HG02623 (cell line): Measurements from ENCODE around the gene CHST4.
"Not testable (repeated sequence)": the region's sequence is repeated elsewhere in the genome, so short reads cannot be mapped to it uniquely, and the experiment has no call there.

ENCODE experiments used
- ATAC-seq: cut with Tn5 transposase; IDR thresholded peaks from one replicate; pipeline ENCODE4 v1.9.1; 2021; ENCODE audit warnings: moderate library complexity; ENCODE audit not compliant: unreplicated experiment

Gene CHST4

DNA sequence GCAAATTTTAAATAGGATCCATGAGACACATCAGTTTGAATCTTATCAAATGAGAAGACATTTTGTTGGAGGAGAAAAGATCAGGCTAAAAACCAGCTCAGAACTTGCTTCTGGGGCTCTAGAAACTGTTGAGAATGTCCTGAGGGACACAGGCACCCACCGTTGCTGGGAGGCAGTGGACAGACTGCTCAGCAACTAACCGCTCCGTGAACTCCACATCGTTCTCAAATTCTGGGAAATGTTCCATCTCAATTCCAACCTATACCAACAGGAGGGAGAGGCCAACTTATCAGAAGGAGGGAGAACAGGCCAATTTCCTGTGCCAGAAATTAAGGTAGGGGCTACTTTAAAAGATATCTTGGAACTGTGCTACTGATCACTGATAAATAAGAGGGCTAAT lies 42.3 kb downstream of the CHST4 start:
- ATAC-seq = no peak

DNA sequence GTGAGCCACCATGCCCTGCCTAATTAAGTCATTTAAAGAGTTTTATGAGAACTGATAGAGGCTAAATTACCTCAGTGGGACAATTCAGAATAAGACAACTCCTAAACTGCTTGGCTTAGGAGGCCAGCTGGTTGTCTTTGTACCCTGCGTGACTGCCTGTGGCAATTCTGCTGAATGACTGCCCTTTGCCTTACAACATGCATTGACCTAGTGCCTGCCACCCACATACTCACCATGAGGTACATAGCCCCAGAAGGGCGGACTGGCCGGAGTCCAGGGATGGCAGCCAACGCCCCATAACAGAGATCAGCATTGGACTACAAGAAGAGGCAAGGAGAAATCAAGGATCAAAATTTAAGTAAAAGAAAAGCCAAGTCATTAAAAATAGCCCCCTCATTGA lies 43.4 kb downstream of the CHST4 start:
- ATAC-seq = no peak

DNA sequence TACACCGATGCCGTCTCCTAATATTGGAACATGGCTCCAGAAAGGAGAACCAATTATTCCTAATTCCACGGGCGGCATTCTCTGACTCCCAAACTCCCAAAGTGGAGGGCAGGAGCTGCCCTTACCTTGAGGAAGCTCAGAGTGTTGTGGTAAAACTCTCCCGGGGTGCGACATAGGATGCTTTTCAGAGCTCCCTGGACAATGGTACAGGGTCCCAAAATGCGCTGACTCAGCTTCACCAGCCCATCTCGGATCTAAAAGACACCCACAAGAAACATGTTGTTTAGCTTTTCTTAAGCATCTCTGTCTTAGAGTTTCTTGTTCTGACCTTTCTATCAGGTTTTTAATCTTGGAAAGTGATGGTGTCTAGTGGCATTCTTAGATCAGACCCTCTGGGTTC lies 43.9 kb downstream of the CHST4 start:
- no peak for ATAC-seq

DNA sequence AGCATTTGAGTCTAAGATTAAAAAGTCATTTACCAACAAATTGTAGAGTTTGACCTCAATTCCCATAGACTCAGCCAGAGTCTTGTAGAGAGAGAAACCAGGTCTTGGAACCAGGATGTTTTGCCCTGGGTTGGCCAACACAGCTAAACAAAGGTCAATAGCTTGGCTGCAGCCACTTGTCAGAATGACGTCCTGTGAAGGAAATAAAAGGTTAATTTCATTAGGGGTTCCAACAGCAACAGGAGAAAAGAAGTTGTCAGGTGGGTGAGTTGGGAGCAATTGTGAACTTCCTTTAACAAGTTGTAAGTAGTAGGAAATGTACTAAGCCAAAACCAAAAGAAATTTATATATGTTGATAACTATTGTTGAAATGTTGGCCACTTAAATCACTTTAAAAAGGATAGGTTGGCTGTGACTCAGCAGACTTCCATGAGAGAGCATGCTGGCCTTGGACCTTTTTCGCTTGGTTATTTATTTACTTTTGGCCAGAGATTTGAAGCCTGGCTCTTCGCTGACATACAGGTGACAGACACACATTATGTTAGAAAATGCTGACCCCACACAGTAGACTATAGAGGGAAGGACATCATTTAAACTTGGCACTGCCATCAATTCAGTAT lies 46.4 kb downstream of the CHST4 start:
- no peak for ATAC-seq

DNA sequence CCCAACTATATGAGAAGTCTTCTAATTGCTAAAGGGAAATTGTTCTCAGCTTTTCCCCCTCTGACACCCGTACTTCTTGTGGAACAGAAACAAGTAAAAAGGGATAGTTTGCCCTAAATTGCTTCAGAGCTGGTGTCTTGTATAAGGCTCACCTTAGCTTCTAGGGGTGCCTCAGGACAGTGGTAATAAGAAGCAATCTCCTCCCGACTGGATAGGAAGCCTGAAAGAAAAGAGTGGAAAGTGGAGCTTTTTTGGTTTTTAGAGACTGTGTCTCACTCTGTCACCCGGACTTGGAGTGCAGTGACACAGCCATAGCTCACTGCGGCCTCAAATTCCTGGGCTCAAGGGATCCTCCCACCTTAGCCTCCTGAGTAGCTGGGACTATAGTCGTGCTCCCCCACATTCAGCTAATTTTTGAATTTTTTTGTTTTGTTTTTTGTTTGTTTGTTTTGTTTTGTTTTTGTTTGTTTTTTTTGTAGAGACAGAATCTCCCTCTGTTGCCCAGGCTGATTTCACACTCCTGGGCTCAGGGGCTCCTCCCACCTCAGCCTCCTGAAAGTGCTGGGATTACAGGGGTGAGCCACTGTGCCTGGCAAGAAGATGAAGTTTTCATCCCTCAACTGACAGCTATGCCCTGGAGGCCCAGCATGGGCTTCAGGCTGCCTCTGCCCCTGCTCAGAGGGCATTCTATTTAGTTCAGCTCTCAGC lies 47.3 kb downstream of the CHST4 start:
- no peak for ATAC-seq

GRCh38 chr16:71574702-71575101 lies 48.5 kb downstream of the CHST4 start:
- ATAC-seq = no peak

GRCh38 chr16:71576971-71577370 lies 50.7 kb downstream of the CHST4 start, which contains the start of gene TAT:
Gene TAT, minus strand, starts transcription at chr16:71577092. Its CDS starts 677 bp downstream, at chr16:71576415.
- no peak for ATAC-seq

GRCh38 chr16:71582553-71582848 lies 56.3 kb downstream of the CHST4 start:
- ATAC-seq = not testable (repeated sequence)

- no peak for ATAC-seq
Measured at GRCh38 chr16:71584543-71585317, 58.5 kb downstream of the CHST4 start.

DNA sequence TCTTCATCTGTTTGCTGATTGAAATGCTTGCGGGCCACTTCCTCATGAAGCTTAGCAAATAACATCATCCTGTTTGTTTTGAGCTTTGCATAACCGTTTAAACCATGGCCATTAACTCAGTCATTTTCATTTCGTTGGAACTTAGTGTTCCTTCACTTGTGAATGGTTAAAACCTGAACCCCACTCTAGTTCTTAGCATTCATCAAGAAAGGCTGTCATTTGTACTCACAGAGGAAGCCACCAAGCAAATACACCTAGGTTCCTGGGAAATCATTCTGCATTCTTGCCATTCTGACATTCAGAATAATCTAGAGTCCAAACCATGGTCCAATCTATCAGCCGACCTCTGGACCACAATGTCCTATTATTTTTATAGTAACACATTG lies 59.1 kb downstream of the CHST4 start:
- no peak for ATAC-seq
